ENCODE results near the gene RBM33.

DNA sequence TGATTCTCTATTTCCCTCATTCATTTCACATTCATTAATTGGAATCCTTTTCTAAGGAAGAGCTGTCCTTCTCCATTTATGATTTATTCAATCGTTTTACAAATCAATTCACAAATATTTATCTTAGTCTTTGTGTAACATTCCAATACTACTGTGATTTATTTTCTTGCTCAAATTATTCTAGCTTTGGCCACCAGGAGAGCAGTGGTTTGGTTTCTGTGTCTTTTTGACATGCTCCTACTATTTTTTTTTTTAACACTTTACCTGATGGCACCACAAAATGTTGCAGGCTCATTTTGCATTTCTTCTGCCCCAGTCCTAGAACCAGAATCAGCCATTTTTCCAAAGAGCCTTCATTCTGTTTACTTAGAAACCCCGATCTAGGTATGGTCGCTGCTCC, 13.3 kb upstream of the RBM33 start:
- TF ChIP-seq, protein P1, sequence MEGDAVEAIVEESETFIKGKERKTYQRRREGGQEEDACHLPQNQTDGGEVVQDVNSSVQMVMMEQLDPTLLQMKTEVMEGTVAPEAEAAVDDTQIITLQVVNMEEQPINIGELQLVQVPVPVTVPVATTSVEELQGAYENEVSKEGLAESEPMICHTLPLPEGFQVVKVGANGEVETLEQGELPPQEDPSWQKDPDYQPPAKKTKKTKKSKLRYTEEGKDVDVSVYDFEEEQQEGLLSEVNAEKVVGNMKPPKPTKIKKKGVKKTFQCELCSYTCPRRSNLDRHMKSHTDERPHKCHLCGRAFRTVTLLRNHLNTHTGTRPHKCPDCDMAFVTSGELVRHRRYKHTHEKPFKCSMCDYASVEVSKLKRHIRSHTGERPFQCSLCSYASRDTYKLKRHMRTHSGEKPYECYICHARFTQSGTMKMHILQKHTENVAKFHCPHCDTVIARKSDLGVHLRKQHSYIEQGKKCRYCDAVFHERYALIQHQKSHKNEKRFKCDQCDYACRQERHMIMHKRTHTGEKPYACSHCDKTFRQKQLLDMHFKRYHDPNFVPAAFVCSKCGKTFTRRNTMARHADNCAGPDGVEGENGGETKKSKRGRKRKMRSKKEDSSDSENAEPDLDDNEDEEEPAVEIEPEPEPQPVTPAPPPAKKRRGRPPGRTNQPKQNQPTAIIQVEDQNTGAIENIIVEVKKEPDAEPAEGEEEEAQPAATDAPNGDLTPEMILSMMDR (IDR thresholded peaks at IDR 0.05; ENCODE audit: control extremely low read depth in 1 of 3, insufficient read depth in 1 of 3, low read depth in 1 of 3, low read length in 3 of 3) = no peak
- no peak for TF ChIP-seq TEAD4 (IDR thresholded peaks at IDR 0.05; ENCODE audit: low read depth, low read length)
- no peak for TF ChIP-seq RFX5 (IDR thresholded peaks at IDR 0.05; ENCODE audit: borderline replicate concordance, low read depth, low read length)
- TF ChIP-seq EP300 (IDR thresholded peaks at IDR 0.05; ENCODE audit: borderline replicate concordance in 1 of 2, low read depth in 2 of 2, low read length in 2 of 2) = no peak
- TF ChIP-seq POLR2A (IDR thresholded peaks at IDR 0.05; ENCODE audit: control extremely low read depth in 1 of 2, low read depth in 2 of 2, low read length in 2 of 2) = no peak
